Sigmoid colon (tissue), 7 donors: ENCODE measurements around the gene RETREG1. TPM values are rescaled to one million over a fixed set of nuclear protein-coding genes. Genes with fewer than 3 reads are reported as not detected.

Experiments
- DNase-seq: peaks from one replicate; pipeline ENCODE4 v3.0.0-alpha.2; 2019
- H3K27ac ChIP-seq, 4 donors: fragments of 200-600 bp; sonication (generic); one replicate each; pipeline ENCODE4 v1.5.1; 2016 to 2019; ENCODE audit warnings: mild to moderate bottlenecking in 1 of 4
- H3K27me3 ChIP-seq, 3 donors: fragments of 200-600 bp; sonication (generic); one replicate each; pipeline ENCODE4 v1.5.1; 2019; ENCODE audit warnings: mild to moderate bottlenecking in 1 of 3
- H3K36me3 ChIP-seq, 4 donors: fragments of 200-600 bp; sonication (generic); one replicate each; pipeline ENCODE4 v1.5.1; 2016 to 2019
- H3K4me1 ChIP-seq, 4 donors: fragments of 200-600 bp; sonication (generic); one replicate each; pipeline ENCODE4 v1.5.1; 2017 to 2019
- H3K4me3 ChIP-seq, 4 donors: fragments of 200-600 bp; sonication (generic); one replicate each; pipeline ENCODE4 v1.5.1; 2017 to 2019; ENCODE audit warnings: mild to moderate bottlenecking in 2 of 4, moderate library complexity in 1 of 4
- H3K9me3 ChIP-seq, 4 donors: fragments of 200-600 bp in 3 of 4; sonication (generic) in 3 of 4; one replicate each; pipeline versions ENCODE4 v1.5.1 to v1.6.1; 2013 to 2019
- EP300 ChIP-seq, 4 donors: sonication (generic); formaldehyde crosslinking; IDR thresholded peaks; one replicate each; pipeline ENCODE4 v1.6.1; 2017; ENCODE audit warnings: antibody characterized with exemption in 4 of 4
- POLR2A ChIP-seq, 2 donors: fragments of 450-650 bp; IDR thresholded peaks; one replicate each; pipeline ENCODE4 v1.6.1; 2016; ENCODE audit warnings: antibody characterized with exemption in 2 of 2, mild to moderate bottlenecking in 2 of 2, moderate library complexity in 2 of 2
- POLR2AphosphoS5 ChIP-seq, 4 donors: sonication (generic); formaldehyde crosslinking; IDR thresholded peaks; one replicate each; pipeline ENCODE4 v1.6.1; 2017; ENCODE audit warnings: antibody characterized with exemption in 4 of 4
- WGBS, 2 donors: extraction: QIAGEN DNeasy Blood & Tissue Kit; methylation state at CpG; one replicate each; pipeline ENCODE4 v1.1.7; 2013; 5-methylcytosine and 5-hydroxymethylcytosine counted together
- intact Hi-C: fragments of 100-400 bp; cut with DNase I; formaldehyde crosslinking; loops from one replicate; pipeline ENCODE4 v1.15.1; 2023
- polyA plus RNA-seq, 3 donors: library from polyadenylated mRNA; stranded (reverse); fragments of 200-250 nt; gene quantifications; one replicate each; pipeline ENCODE4 v1.2.3, GENCODE V29; 2013
- total RNA-seq, 4 donors: library from RNA; depleted of rRNA; stranded (reverse); fragments of >200 nt; gene quantifications; one replicate each; pipeline ENCODE4 v1.1.0, GENCODE V29; 2016
- TF ChIP-seq, protein P1 (sequence below), 4 experiments: fragments of 450-650 bp in 3 of 4; fragments of 200-600 bp in 1 of 4; IDR thresholded peaks; one replicate each; pipeline ENCODE4 v1.5.1; 2016 to 2019; ENCODE audit warnings: antibody characterized with exemption in 4 of 4, mild to moderate bottlenecking in 3 of 4, moderate library complexity in 2 of 4
- donor health status: healthy with polysubstance abuse.
- donor health status: Bipolar disorder and iron deficiency.
- donor health status: healthy.

RETREG1 gene
- total and polyA plus RNA-seq, 7 donors: 10.8 to 21.2 (median 14.6) TPM

DNA sequence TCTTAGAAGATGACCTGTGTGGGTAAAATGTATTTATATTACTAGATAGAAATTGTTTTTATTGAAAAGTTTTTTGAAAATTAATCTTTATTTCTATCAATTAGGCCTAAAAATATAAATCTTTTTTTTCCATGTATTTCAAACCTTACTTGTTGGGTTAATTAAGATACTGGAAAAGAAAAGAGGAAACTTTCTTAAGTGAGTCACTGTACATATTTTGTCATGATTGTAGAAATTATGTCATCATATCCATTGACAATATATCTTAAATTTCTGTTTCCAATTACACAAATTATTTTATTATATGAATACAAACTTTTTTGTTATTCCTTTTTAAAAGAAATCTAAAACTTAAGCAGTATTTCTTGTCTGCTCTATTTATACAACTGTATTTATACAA is 53.1 kb downstream of the RETREG1 start:
- DNase-seq: no peak
- intact Hi-C loops: no loop called here
- Histone ChIP-seq H3K27ac (no peak overlapping the region), H3K4me1 (peaks cover 0 to 8% (median 3%) of the 10 kb centered on the region in 4 donors), H3K9me3 (no peaks in the 10 kb centered on the region), H3K36me3 (no peaks in the 10 kb centered on the region), H3K4me3 (no peak overlapping the region), H3K27me3 (no peaks in the 10 kb centered on the region)
- no peak for TF ChIP-seq EP300 (IDR thresholded peaks at IDR 0.05)

DNA sequence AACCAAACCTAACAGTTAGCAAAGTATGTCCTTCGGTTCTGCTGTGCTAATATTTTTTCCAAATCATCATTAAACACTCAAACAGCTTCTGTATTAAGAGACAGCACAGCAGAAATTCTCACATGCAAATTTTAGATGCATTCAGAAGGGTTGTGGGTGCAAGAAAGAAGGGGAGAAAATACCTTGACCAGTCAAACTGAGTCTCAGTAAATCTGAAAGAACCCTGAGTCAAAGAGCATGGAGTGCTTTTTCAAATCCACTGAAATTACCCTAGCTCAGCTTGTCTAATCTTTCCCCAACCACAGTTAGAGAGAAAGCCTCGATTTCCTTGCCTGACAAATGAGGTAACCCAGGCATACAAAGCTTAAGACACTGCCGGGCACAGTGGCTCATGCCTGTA is 55.1 kb downstream of the RETREG1 start:
- TF ChIP-seq EP300 (IDR thresholded peaks at IDR 0.05) (no peak), POLR2A (IDR thresholded peaks at IDR 0.05) (no peak)
- TF ChIP-seq, protein P1, sequence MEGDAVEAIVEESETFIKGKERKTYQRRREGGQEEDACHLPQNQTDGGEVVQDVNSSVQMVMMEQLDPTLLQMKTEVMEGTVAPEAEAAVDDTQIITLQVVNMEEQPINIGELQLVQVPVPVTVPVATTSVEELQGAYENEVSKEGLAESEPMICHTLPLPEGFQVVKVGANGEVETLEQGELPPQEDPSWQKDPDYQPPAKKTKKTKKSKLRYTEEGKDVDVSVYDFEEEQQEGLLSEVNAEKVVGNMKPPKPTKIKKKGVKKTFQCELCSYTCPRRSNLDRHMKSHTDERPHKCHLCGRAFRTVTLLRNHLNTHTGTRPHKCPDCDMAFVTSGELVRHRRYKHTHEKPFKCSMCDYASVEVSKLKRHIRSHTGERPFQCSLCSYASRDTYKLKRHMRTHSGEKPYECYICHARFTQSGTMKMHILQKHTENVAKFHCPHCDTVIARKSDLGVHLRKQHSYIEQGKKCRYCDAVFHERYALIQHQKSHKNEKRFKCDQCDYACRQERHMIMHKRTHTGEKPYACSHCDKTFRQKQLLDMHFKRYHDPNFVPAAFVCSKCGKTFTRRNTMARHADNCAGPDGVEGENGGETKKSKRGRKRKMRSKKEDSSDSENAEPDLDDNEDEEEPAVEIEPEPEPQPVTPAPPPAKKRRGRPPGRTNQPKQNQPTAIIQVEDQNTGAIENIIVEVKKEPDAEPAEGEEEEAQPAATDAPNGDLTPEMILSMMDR (IDR thresholded peaks at IDR 0.05): no peak
- 83 to 90% methylated on average over 3 of the region's 3 CpGs for WGBS, 2 donors
- Histone ChIP-seq H3K27me3 (no peaks in the 10 kb centered on the region), H3K9me3 (no peaks in the 10 kb centered on the region), H3K27ac (no peak overlapping the region), H3K36me3 (no peaks in the 10 kb centered on the region), H3K4me1 (peaks cover 0 to 4% (median 0%) of the 10 kb centered on the region in 4 donors), H3K4me3 (no peak overlapping the region)
- no peak for DNase-seq
- intact Hi-C loops: no loop called here

DNA sequence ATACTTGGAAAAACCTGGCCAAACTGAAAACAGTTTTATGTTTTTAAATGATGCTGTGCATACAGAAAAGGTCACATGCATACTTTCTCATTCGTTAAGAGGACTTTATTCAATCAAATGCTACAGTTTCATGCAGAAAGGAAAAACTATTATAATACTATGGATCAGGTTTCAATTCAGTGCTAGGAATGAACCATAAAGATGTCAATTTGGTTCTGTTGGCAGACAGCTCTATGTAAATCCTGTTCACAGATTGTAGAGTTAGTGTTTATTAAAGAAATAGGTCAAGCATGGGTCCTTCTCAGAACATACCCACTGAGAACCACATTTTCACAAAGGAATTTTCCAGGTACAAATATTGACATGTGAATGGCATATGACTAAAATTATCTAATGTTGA is 57.1 kb downstream of the RETREG1 start:
- no peak overlapping the region for H3K4me3 ChIP-seq
- WGBS, 2 donors: 85 to 86% methylated on average over 1 of the region's 1 CpG
- H3K27ac ChIP-seq: no peak overlapping the region
- DNase-seq: no peak
- H3K9me3 ChIP-seq: no peaks in the 10 kb centered on the region
- H3K36me3 ChIP-seq: no peaks in the 10 kb centered on the region
- peaks cover 0 to 4% (median 0%) of the 10 kb centered on the region in 4 donors for H3K4me1 ChIP-seq
- no peak for TF ChIP-seq POLR2AphosphoS5 (IDR thresholded peaks at IDR 0.05)
- no peak for TF ChIP-seq POLR2A (IDR thresholded peaks at IDR 0.05)
- TF ChIP-seq, protein P1 (IDR thresholded peaks at IDR 0.05): no peak
- no peak for TF ChIP-seq EP300 (IDR thresholded peaks at IDR 0.05)
- H3K27me3 ChIP-seq: no peaks in the 10 kb centered on the region
- intact Hi-C loops: no loop called here

DNA sequence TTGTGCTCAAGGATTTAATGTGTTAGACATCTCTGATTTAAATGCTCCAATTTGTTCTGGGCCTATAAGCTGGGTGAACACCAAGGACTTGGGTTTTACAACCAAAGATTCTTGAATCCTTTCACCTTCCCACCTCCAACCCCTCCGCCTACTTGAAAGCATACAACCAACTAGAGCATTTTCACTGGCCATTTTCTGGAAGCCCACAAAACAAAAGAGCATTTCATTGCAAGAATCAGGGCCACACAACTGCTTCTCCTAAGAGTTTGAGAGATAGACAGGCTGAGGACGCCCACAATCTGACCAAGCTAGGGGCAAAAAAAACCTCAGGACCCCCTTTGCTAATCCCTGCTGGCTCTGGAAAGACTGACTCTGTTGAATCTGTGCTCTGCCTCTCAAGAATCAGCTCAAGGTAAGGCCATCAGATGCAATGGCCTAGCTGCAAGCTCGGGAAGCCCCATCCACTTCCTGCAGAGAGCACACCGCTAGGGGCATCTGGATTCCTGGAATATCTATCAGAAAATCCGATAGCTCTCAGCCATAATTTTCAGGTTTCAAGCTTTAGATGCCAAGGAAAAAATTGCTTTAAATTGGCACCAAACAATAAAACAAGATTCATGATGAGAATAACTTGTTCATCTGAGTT is 57.7 kb downstream of the RETREG1 start:
- H3K4me1 ChIP-seq: peaks cover 0 to 4% (median 0%) of the 10 kb centered on the region in 4 donors
- no peaks in the 10 kb centered on the region for H3K36me3 ChIP-seq
- no peak for DNase-seq
- H3K27me3 ChIP-seq: no peaks in the 10 kb centered on the region
- no peaks in the 10 kb centered on the region for H3K9me3 ChIP-seq
- H3K27ac ChIP-seq: no peak overlapping the region
- no peak overlapping the region for H3K4me3 ChIP-seq
- intact Hi-C loops: no loop called here
- TF ChIP-seq POLR2AphosphoS5 (IDR thresholded peaks at IDR 0.05) (no peak), POLR2A (IDR thresholded peaks at IDR 0.05) (no peak), EP300 (IDR thresholded peaks at IDR 0.05) (no peak)
- TF ChIP-seq, protein P1 (IDR thresholded peaks at IDR 0.05): no peak
- 87 to 93% methylated on average over 5 of the region's 5 CpGs for WGBS, 2 donors

DNA sequence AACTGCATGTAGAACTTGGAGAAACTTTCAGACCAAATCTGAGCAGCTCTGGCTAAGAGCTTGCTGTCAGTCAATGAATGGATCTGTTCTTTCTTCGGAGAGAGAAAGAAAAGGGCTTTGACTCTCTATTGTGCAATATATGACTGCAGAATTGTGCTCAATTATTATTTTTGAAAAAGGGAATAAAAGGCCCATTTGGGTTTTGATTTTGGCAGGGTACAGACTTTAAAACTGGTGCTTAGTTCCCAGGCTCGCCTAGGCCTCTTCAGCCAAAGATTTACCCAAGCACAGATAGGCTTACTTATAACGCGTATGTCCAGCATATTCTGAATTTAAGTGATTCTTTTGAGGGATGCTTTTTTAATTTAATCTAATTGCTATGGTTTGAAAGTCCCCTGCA is 59.3 kb downstream of the RETREG1 start:
- intact Hi-C loops: no loop called here
- Histone ChIP-seq H3K27ac (no peak overlapping the region), H3K4me1 (peaks cover 0 to 11% (median 3%) of the 10 kb centered on the region in 4 donors), H3K4me3 (no peak overlapping the region), H3K9me3 (no peaks in the 10 kb centered on the region), H3K36me3 (no peaks in the 10 kb centered on the region), H3K27me3 (no peaks in the 10 kb centered on the region)
- 95 to 98% methylated on average over 4 of the region's 4 CpGs for WGBS, 2 donors
- no peak for DNase-seq
- TF ChIP-seq POLR2A (IDR thresholded peaks at IDR 0.05): no peak
- no peak for TF ChIP-seq EP300 (IDR thresholded peaks at IDR 0.05)
- TF ChIP-seq, protein P1 (IDR thresholded peaks at IDR 0.05): no peak
- no peak for TF ChIP-seq POLR2AphosphoS5 (IDR thresholded peaks at IDR 0.05)
